HG02885 (cell line): ENCODE measurements around the gene SYP.
"Not testable (repeated sequence)": the region's sequence is repeated elsewhere in the genome, so short reads cannot be mapped to it uniquely, and the experiment has no call there.

ENCODE experiments used
- ATAC-seq: cut with Tn5 transposase; IDR thresholded peaks from one replicate; pipeline ENCODE4 v1.9.1; 2021; ENCODE audit warnings: mild to moderate bottlenecking; ENCODE audit not compliant: unreplicated experiment, poor library complexity

The SYP gene

GRCh38 chrX:49173544-49173943 lies 26.4 kb downstream of the SYP start:
- ATAC-seq: not testable (repeated sequence)

- ATAC-seq: peak; percentile 78
These were observed 27.7 kb downstream of the SYP start for GRCh38 chrX:49172280-49172780.

GRCh38 chrX:49171752-49172279 lies 28.2 kb downstream of the SYP start, which contains the start of gene PLP2:
Gene PLP2 (plus strand): TSS chrX:49171898. CDS start chrX:49172001, 103 bp downstream.
- ATAC-seq: peak; percentile 31

- no peak for ATAC-seq
These were observed 32.3 kb downstream of the SYP start for GRCh38 chrX:49167740-49168108.

- peak; percentile 23 for ATAC-seq
These were observed 32.9 kb downstream of the SYP start for GRCh38 chrX:49166914-49167739.

- ATAC-seq: peak; percentile 30
These were observed 33.8 kb downstream of the SYP start for GRCh38 chrX:49165901-49166881.

GRCh38 chrX:49164589-49165360 lies 35.2 kb downstream of the SYP start:
- no peak for ATAC-seq

GRCh38 chrX:49163555-49164419 lies 36.2 kb downstream of the SYP start:
- ATAC-seq: peak; percentile 72

GRCh38 chrX:49162620-49163019 lies 37.4 kb downstream of the SYP start, which contains the start of gene MAGIX:
Gene MAGIX (plus strand): TSS chrX:49162758. CDS start chrX:49162890, 132 bp downstream.
- ATAC-seq: no peak

- no peak for ATAC-seq
These were observed 38.4 kb downstream of the SYP start for GRCh38 chrX:49161632-49162031.

GRCh38 chrX:49160908-49161307 lies 39.1 kb downstream of the SYP start:
- no peak for ATAC-seq

GRCh38 chrX:49157194-49157593 lies 42.8 kb downstream of the SYP start:
- no peak for ATAC-seq

- peak; percentile 90 for ATAC-seq
These were observed 43.8 kb downstream of the SYP start for GRCh38 chrX:49155900-49156837.

GRCh38 chrX:49155243-49155899 lies 44.6 kb downstream of the SYP start:
- ATAC-seq: peak; percentile 3

GRCh38 chrX:49153467-49153866 lies 46.5 kb downstream of the SYP start:
- no peak for ATAC-seq

- ATAC-seq: not testable (repeated sequence)
These were observed 50.7 kb downstream of the SYP start for GRCh38 chrX:49149291-49149690.
